Loucy (cell line): ENCODE data around the gene FAM236A.
"Not testable (repeated sequence)": the region's sequence is repeated elsewhere in the genome, so short reads cannot be mapped to it uniquely, and the experiment has no call there.

Experiments
- CTCF ChIP-seq: fragments of 200-600 bp; sonication (generic); conservative IDR thresholded peaks from 2 replicates; pipeline ENCODE4 v1.5.1; 2014; ENCODE audit warnings: mild to moderate bottlenecking, antibody characterized with exemption, low read length
- EZH2phosphoT487 ChIP-seq: fragments of 200-600 bp; IDR thresholded peaks from 2 replicates; pipeline ENCODE4 v1.6.1; 2018; ENCODE audit warnings: antibody characterized with exemption, mild to moderate bottlenecking, moderate library complexity, borderline replicate concordance

- TF ChIP-seq CTCF, EZH2phosphoT487: not testable (repeated sequence)
These were observed 33.9 kb downstream of the FAM236A start for GRCh38 chrX:72971859-72972258.
